ENCODE data around the gene CPNE6. TPM values are rescaled to one million over a fixed set of nuclear protein-coding genes. Genes with fewer than 3 reads are reported as not detected.

The CPNE6 gene
- total RNA-seq, 1 experiment from 2014 or later: not detected

DNA sequence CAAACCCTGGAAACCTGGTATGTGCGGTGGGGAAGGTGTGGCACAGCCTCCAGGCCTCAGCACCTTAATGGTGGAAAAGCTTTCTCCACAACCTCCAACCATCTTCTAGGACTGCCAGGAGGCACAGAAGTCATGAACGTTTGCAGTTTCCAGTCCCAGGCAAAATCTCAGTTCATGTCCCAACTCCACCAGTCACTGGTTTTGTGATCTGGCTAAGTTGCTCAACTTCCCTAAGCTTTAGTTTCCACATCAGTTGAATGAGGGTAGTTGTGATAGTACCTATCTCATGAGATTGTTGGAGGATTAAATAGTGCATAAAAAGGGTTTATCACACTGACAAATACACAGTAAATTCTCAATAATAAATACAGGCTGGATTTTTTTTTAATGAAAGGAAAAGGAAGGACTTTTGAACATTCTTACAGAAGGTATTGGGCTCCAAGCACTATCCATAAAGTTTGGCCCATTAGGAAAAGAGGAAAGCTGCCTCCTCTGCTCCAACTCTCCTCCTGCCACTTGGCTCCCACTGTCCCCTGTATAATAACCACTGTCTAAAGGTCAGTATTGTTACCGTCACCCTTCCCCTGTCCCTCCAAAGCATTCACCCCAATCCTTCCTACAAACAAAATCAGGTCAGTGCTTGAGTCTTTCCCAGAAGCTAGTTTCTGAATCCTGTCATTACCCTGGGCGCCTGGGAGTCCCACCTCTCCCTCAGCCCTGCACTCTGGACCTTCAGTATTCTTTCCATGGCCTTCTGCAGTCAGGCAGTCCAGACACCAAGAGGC is 29.0 kb downstream of the CPNE6 start:
- Histone ChIP-seq H4K20me1 (ENCODE audit: low read length) (no peaks in the 10 kb centered on the region), H3K9me3 (ENCODE audit: low read length) (no peaks in the 10 kb centered on the region), H3K79me2 (ENCODE audit: low read length) (peaks cover 1% of the 10 kb centered on the region; the same call in 1 of the 2 replicates), H2AFZ (ENCODE audit: low read length) (no peak overlapping the region), H3F3A (ENCODE audit: low read length, unreplicated experiment) (no peaks in the 10 kb centered on the region), H3K36me3 (ENCODE audit: low read depth, low read length) (no peaks in the 10 kb centered on the region), H3K9me2 (replicated peaks; ENCODE audit: low read length) (no peaks in the 10 kb centered on the region), H3K27me3 (ENCODE audit: low read length) (no peaks in the 10 kb centered on the region), H3K4me2 (ENCODE audit: low read length) (no peak overlapping the region), H3K4me1 (ENCODE audit: insufficient read depth, low read length) (peaks cover under 1% of the 10 kb centered on the region; the same call in 1 of the 2 replicates), H3K27ac (ENCODE audit: low read length) (no peak overlapping the region), H3K9ac (ENCODE audit: low read length) (no peak overlapping the region), H3K4me3 (ENCODE audit: low read length) (no peak overlapping the region)
- intact Hi-C loops (cut with micrococcal nuclease): no loop called here
- no peak for ATAC-seq
- no peak for TF ChIP-seq EZH2phosphoT487 (IDR thresholded peaks at IDR 0.05; ENCODE audit: borderline replicate concordance, low read length)
- TF ChIP-seq, protein P1, sequence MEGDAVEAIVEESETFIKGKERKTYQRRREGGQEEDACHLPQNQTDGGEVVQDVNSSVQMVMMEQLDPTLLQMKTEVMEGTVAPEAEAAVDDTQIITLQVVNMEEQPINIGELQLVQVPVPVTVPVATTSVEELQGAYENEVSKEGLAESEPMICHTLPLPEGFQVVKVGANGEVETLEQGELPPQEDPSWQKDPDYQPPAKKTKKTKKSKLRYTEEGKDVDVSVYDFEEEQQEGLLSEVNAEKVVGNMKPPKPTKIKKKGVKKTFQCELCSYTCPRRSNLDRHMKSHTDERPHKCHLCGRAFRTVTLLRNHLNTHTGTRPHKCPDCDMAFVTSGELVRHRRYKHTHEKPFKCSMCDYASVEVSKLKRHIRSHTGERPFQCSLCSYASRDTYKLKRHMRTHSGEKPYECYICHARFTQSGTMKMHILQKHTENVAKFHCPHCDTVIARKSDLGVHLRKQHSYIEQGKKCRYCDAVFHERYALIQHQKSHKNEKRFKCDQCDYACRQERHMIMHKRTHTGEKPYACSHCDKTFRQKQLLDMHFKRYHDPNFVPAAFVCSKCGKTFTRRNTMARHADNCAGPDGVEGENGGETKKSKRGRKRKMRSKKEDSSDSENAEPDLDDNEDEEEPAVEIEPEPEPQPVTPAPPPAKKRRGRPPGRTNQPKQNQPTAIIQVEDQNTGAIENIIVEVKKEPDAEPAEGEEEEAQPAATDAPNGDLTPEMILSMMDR (conservative IDR thresholded peaks at IDR 0.05; ENCODE audit: low read depth, low read length): no peak
- no peak for TF ChIP-seq EZH2 (IDR thresholded peaks at IDR 0.05; ENCODE audit: low read length, unreplicated experiment)
- ChIA-PET CTCF (no interaction called here), POLR2A (ENCODE audit: unreplicated experiment) (no interaction called here)
- BruUV-seq (replicated peaks): no TSS peak
- DNase-seq: no peak

DNA sequence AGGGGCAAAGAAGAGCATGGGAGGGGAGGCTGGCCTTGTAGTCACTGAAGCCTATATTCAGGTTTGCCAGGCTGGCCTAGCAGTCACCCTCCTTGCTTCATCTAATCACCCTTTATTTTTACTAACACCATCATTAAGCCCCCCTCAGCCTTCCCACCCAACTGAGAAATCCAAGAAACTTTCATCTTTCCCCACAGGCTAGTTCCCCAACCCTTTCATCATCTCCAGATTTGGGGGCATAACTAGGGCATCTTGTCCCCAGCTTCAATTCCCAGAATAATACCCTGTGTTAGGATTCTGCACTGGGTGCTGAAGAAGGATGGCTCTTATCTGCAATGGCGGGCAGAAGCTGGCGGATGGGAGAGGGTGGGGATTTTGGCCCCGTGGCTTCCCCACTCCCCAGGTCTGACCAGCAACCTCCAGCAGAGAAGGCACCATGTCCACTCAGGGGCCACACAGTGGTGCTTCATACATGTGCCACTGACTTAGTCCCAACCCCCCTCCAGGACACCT is 29.7 kb downstream of the CPNE6 start:
- Histone ChIP-seq H3K36me3 (ENCODE audit: low read depth, low read length) (no peaks in the 10 kb centered on the region), H3K79me2 (ENCODE audit: low read length) (no peaks in the 10 kb centered on the region), H3F3A (ENCODE audit: low read length, unreplicated experiment) (no peaks in the 10 kb centered on the region), H3K9ac (ENCODE audit: low read length) (no peak overlapping the region), H3K4me3 (ENCODE audit: low read length) (no peak overlapping the region), H3K27me3 (ENCODE audit: low read length) (no peaks in the 10 kb centered on the region), H3K4me1 (ENCODE audit: insufficient read depth, low read length) (no peaks in the 10 kb centered on the region), H4K20me1 (ENCODE audit: low read length) (no peaks in the 10 kb centered on the region), H3K27ac (ENCODE audit: low read length) (no peak overlapping the region), H2AFZ (ENCODE audit: low read length) (no peak overlapping the region), H3K9me3 (ENCODE audit: low read length) (no peaks in the 10 kb centered on the region), H3K9me2 (replicated peaks; ENCODE audit: low read length) (no peaks in the 10 kb centered on the region), H3K4me2 (ENCODE audit: low read length) (no peak overlapping the region)
- ATAC-seq (no peak), DNase-seq (no peak)
- TF ChIP-seq EZH2 (IDR thresholded peaks at IDR 0.05; ENCODE audit: low read length, unreplicated experiment) (no peak), EZH2phosphoT487 (IDR thresholded peaks at IDR 0.05; ENCODE audit: borderline replicate concordance, low read length) (no peak)
- TF ChIP-seq, protein P1 (conservative IDR thresholded peaks at IDR 0.05; ENCODE audit: low read depth, low read length): no peak
- intact Hi-C loops (cut with micrococcal nuclease): no loop called here
- ChIA-PET CTCF (no interaction called here), POLR2A (ENCODE audit: unreplicated experiment) (no interaction called here)
- BruUV-seq (replicated peaks): no TSS peak

All from PC-3 (cell line).